Cardiac muscle cell (in vitro differentiated cells and primary cell): ENCODE data around the gene COL6A2. TPM values are rescaled to one million over a fixed set of nuclear protein-coding genes. Genes with fewer than 3 reads are reported as not detected.

Experiments
- DNase-seq, 2 donors: peaks; one replicate each; pipeline versions ENCODE4 v3.0.0 to v3.0.0-alpha.2; 2010 to 2017; ENCODE audit warnings: low read depth in 1 of 2, low spot score in 1 of 2
- H3K27ac ChIP-seq: fragments of 200-600 bp; sonication (generic); 2 replicates; pipeline ENCODE4 v1.5.1; 2016
- H3K27me3 ChIP-seq: fragments of 200-600 bp; sonication (generic); 2 replicates; pipeline ENCODE4 v1.6.0; 2016; ENCODE audit warnings: control low read depth
- H3K36me3 ChIP-seq: fragments of 200-600 bp; sonication (generic); 2 replicates; pipeline ENCODE4 v1.5.1; 2016; ENCODE audit warnings: control low read depth
- H3K4me1 ChIP-seq: fragments of 200-600 bp; sonication (generic); 2 replicates; pipeline ENCODE4 v1.8.1; 2017; ENCODE audit warnings: low read depth, mild to moderate bottlenecking, mixed run types
- H3K4me3 ChIP-seq: fragments of 200-600 bp; sonication (generic); 2 replicates; pipeline ENCODE4 v1.5.1; 2016; ENCODE audit warnings: mild to moderate bottlenecking
- H3K9me3 ChIP-seq: fragments of 200-600 bp; sonication (generic); 2 replicates; pipeline ENCODE4 v1.5.1; 2017; ENCODE audit warnings: low read depth, mild to moderate bottlenecking, control low read depth
- CTCF ChIP-seq: IDR thresholded peaks from 2 replicates; pipeline ENCODE4 v1.5.1; 2012; ENCODE audit warnings: low read depth, mild to moderate bottlenecking, low read length
- polyA plus RNA-seq: library from polyadenylated mRNA; unstranded; fragments of >200 nt; fragmentation: Nextera tagmentation; extraction: Ambion mirVana; gene quantifications from 2 replicates; pipeline ENCODE4 v1.2.1, GENCODE V29; 2016
- total RNA-seq: library from RNA; depleted of rRNA; stranded (reverse); fragments of >200 nt; gene quantifications from 2 replicates; pipeline ENCODE4 v1.2.3, GENCODE V29; 2016

COL6A2 gene
- total and polyA plus RNA-seq, 2 experiments from 2014 or later = 153 to 260 TPM

GRCh38 chr21:46122758-46123683 is 25.1 kb downstream of the COL6A2 start:
- no peak for DNase-seq
- Histone ChIP-seq H3K27ac (no peak overlapping the region), H3K9me3 (no peaks in the 10 kb centered on the region), H3K4me3 (no peak overlapping the region), H3K4me1 (peaks cover 11% of the 10 kb centered on the region), H3K36me3 (no peaks in the 10 kb centered on the region), H3K27me3 (no peaks in the 10 kb centered on the region)
- TF ChIP-seq CTCF = no peak

DNA sequence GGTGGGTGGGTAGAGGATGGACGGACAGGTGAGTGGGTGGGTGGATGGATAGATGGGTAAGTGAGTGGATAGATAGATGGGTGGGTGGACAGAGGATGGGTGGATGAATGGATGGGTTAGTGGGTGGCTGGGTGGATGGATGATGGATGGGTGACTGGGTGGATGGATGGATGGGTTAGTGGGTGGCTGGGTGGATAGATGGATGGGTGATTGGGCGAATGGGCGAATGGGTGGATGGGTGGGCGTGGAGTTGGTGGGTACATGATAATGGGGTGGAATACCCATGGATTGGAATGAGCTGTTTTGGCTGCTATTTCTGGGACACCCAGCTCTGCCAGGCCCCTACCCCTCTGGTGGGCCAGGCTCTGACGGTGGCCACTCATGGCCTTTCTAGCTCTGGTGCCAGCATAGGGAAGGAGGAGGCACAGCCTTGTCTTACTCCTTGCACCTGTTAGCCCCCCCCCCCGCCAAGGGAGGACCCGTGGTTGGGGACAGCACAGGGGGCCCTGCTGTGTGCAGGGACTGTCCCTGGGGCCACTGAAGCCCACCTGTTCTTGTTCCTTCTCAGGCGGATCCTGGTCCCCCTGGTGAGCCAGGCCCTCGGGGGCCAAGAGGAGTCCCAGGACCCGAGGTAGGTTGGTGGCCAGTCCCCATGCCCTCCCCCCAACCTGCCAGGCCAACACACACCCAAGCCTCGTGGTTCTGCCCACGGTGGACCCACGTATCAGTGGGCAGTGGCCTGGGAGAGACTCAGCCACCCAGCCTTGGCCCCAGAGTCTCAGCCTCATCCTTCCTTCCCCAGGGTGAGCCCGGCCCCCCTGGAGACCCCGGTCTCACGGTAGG is 26.4 kb downstream of the COL6A2 start:
- DNase-seq = no peak
- no peak overlapping the region for H3K27ac ChIP-seq
- H3K4me3 ChIP-seq = no peak overlapping the region
- peaks cover 22% of the 10 kb centered on the region for H3K4me1 ChIP-seq
- no peaks in the 10 kb centered on the region for H3K36me3 ChIP-seq
- no peaks in the 10 kb centered on the region for H3K27me3 ChIP-seq
- no peaks in the 10 kb centered on the region for H3K9me3 ChIP-seq
- TF ChIP-seq CTCF = no peak

DNA sequence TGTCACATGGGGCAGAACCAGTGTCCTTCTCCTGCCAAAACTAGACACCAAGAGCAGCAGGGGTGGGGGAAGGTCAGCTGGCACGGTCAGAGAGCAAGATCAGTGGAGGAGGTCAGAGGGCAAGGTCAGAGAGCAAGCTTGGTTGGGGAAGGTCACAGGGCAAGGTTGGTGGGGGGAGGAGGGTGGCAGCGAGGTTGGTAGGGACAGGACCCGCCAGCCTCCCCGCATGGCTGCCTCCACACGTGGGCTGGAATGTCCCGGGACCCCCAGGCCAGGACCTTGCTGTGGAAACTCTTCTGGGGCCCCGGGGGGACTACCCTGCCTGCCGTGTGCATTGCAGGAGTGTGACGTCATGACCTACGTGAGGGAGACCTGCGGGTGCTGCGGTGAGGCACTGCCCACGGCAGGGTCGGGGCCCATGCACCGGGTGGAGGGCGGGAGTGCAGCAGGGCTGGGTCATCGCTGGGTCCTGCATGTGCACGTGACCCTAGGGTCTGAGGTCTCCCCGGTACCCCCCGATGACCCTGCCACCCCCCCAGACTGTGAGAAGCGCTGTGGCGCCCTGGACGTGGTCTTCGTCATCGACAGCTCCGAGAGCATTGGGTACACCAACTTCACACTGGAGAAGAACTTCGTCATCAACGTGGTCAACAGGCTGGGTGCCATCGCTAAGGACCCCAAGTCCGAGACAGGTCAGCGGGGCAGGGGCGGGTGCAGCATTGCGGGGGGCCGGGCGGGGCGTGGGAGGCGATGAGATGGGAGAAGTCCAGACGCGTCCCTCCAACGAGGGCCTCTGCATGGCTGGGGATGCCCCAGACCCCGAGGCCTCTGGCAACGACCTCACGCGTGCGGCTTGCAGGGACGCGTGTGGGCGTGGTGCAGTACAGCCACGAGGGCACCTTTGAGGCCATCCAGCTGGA is 27.3 kb downstream of the COL6A2 start:
- Histone ChIP-seq H3K27ac (no peak overlapping the region), H3K9me3 (no peaks in the 10 kb centered on the region), H3K4me1 (peaks cover 31% of the 10 kb centered on the region), H3K36me3 (no peaks in the 10 kb centered on the region), H3K4me3 (no peak overlapping the region), H3K27me3 (no peaks in the 10 kb centered on the region)
- no peak for DNase-seq
- no peak for TF ChIP-seq CTCF

GRCh38 chr21:46125846-46126301 is 28.0 kb downstream of the COL6A2 start:
- Histone ChIP-seq H3K4me3 (no peak overlapping the region), H3K9me3 (no peaks in the 10 kb centered on the region), H3K4me1 (peaks cover 31% of the 10 kb centered on the region), H3K27me3 (no peaks in the 10 kb centered on the region), H3K27ac (peak overlapping the region; percentile 98), H3K36me3 (no peaks in the 10 kb centered on the region)
- no peak for DNase-seq
- no peak for TF ChIP-seq CTCF
